ENCODE results near the gene ZNF839.
A peak's percentile ranks its signal among the peaks of the same experiment; 100 is the strongest.

Gene ZNF839

GRCh38 chr14:102279688-102280348 lies 39.7 kb upstream of the ZNF839 start:
- H3K4me3 ChIP-seq (ENCODE audit: low read length), result no peak overlapping the region
- peak; percentile 81 for DNase-seq (ENCODE audit: low read depth)

GRCh38 chr14:102280376-102280962 lies 39.1 kb upstream of the ZNF839 start:
- H3K4me3 ChIP-seq (ENCODE audit: low read length), result no peak overlapping the region
- TF ChIP-seq CTCF (conservative IDR thresholded peaks at IDR 0.05; ENCODE audit: low read depth, low read length), result no peak
- DNase-seq (ENCODE audit: low read depth), result no peak

More at GRCh38 chr14:102279688-102280348, 39.7 kb upstream of the ZNF839 start:
- no peak for TF ChIP-seq CTCF (conservative IDR thresholded peaks at IDR 0.05; ENCODE audit: low read depth, low read length)

GRCh38 chr14:102282751-102283465 lies 36.6 kb upstream of the ZNF839 start:
- no peak for DNase-seq (ENCODE audit: low read depth)
- no peak overlapping the region for H3K4me3 ChIP-seq (ENCODE audit: low read length)
- TF ChIP-seq CTCF (conservative IDR thresholded peaks at IDR 0.05; ENCODE audit: low read depth, low read length), result no peak

GRCh38 chr14:102283631-102284129 lies 35.9 kb upstream of the ZNF839 start:
- no peak for DNase-seq (ENCODE audit: low read depth)
- TF ChIP-seq CTCF (conservative IDR thresholded peaks at IDR 0.05; ENCODE audit: low read depth, low read length), result no peak
- no peak overlapping the region for H3K4me3 ChIP-seq (ENCODE audit: low read length)

GRCh38 chr14:102285106-102285505 lies 34.4 kb upstream of the ZNF839 start:
- DNase-seq (ENCODE audit: low read depth), result no peak
- no peak for TF ChIP-seq CTCF (conservative IDR thresholded peaks at IDR 0.05; ENCODE audit: low read depth, low read length)
- no peak overlapping the region for H3K4me3 ChIP-seq (ENCODE audit: low read length)

- no peak for DNase-seq (ENCODE audit: low read depth)
- no peak overlapping the region for H3K4me3 ChIP-seq (ENCODE audit: low read length)
- TF ChIP-seq CTCF (conservative IDR thresholded peaks at IDR 0.05; ENCODE audit: low read depth, low read length), result no peak
Measured at GRCh38 chr14:102288139-102288538, 31.4 kb upstream of the ZNF839 start.

Measured in retinal pigment epithelial cell (primary cell).